A549 (cell line): Measurements from ENCODE around the gene PDGFC. TPM values are rescaled to one million over a fixed set of nuclear protein-coding genes. Genes with fewer than 3 reads are reported as not detected.

Experiments
- ATAC-seq, 2 experiments: fragments of 200-7000 bp in 1 of 2; fragments of >200 bp in 1 of 2; cut with Nextera tagmentation in 1 of 2; cut with Tn5 transposase in 1 of 2; 3 replicates each; pipeline versions ENCODE4 v1.8.0 to v1.9.1; 2018 to 2020; ENCODE audit warnings: mild to moderate bottlenecking in 1 of 2, moderate library complexity in 1 of 2
- CTCF ChIA-PET: fragments of 300-600 bp; sonication (Branson Sonifier 250); formaldehyde crosslinking; extraction: SDS; loops from one replicate; lab custom pipeline; 2021; ENCODE audit warnings: antibody characterized with exemption, inconsistent platforms; lab: Yijun Ruan, JAX
- POLR2A ChIA-PET: fragments of 350-600 bp; formaldehyde crosslinking; extraction: SDS; loops from one replicate; lab custom pipeline; 2021; ENCODE audit warnings: antibody characterized with exemption, inconsistent platforms; lab: Yijun Ruan, JAX
- DNase-seq, 2 experiments: peaks; one replicate each; pipeline versions ENCODE4 v3.0.0 to v3.0.0-alpha.2; 2011 to 2016; ENCODE audit warnings: low read depth in 1 of 2, low spot score in 1 of 2
- FAIRE-seq: peaks from 2 replicates; lab custom pipeline; 2011; peaks lifted over from hg19 to GRCh38; lab: Jason Lieb, UNC
- H3K27ac ChIP-seq, 2 experiments: fragments of >200 bp; sonication (Bioruptor Twin); formaldehyde crosslinking; 3 replicates each; pipeline ENCODE4 v1.5.1; 2016 to 2017
- H3K4me1 ChIP-seq: fragments of >200 bp; sonication (Bioruptor Twin); formaldehyde crosslinking; 3 replicates; pipeline ENCODE4 v1.6.1; 2016
- H3K4me2 ChIP-seq: fragments of >200 bp; sonication (Bioruptor Twin); formaldehyde crosslinking; 3 replicates; pipeline ENCODE4 v1.6.1; 2016
- H3K4me3 ChIP-seq: fragments of >200 bp; sonication (Bioruptor Twin); formaldehyde crosslinking; 3 replicates; pipeline ENCODE4 v1.5.1; 2016
- H3K9me3 ChIP-seq: fragments of >200 bp; sonication (Bioruptor Twin); formaldehyde crosslinking; 3 replicates; pipeline ENCODE4 v1.6.1; 2016
- BHLHE40 ChIP-seq: IDR thresholded peaks from 2 replicates; pipeline ENCODE4 v1.6.1; 2012; ENCODE audit warnings: low read depth, low read length, inconsistent platforms
- CBX2 ChIP-seq: fragments of 200-600 bp; sonication (generic); IDR thresholded peaks from 2 replicates; pipeline ENCODE4 v1.6.1; 2016; ENCODE audit warnings: low read depth, mild to moderate bottlenecking, borderline replicate concordance
- CBX8 ChIP-seq: fragments of 200-600 bp; sonication (generic); IDR thresholded peaks from 2 replicates; pipeline ENCODE4 v1.6.1; 2016
- EHF ChIP-seq: fragments of 250-450 bp; sonication (Bioruptor Pico); IDR thresholded peaks from 2 replicates; pipeline ENCODE4 v1.5.0; 2020; ENCODE audit warnings: mild to moderate bottlenecking
- EHMT2 ChIP-seq: fragments of 200-600 bp; sonication (generic); IDR thresholded peaks from 2 replicates; pipeline ENCODE4 v1.6.1; 2016; ENCODE audit warnings: antibody characterized with exemption, low read depth, mild to moderate bottlenecking, moderate library complexity
- EP300 ChIP-seq, 2 experiments: fragments of >200 bp; sonication (Bioruptor Twin); formaldehyde crosslinking; IDR thresholded peaks; 2 replicates in 1 of 2; 3 replicates in 1 of 2; pipeline ENCODE4 v1.6.1; 2016 to 2017
- FOSB ChIP-seq: fragments of 250-450 bp; sonication (Bioruptor Pico); IDR thresholded peaks from 2 replicates; pipeline ENCODE4 v1.5.0; 2020; ENCODE audit warnings: mild to moderate bottlenecking, moderate library complexity
- FOSL2 ChIP-seq, 2 experiments: fragments of 450-650 bp in 1 of 2; fragments of >200 bp in 1 of 2; sonication (Bioruptor Twin) in 1 of 2; formaldehyde crosslinking; IDR thresholded peaks; 2 replicates each; pipeline versions ENCODE4 v1.5.0 to v1.6.1; 2016 to 2020; ENCODE audit warnings: mild to moderate bottlenecking in 1 of 2, moderate library complexity in 1 of 2
- GATA3 ChIP-seq: IDR thresholded peaks from 2 replicates; pipeline ENCODE4 v1.6.1; 2012; ENCODE audit warnings: borderline replicate concordance
- HDAC2 ChIP-seq: fragments of 200-600 bp; sonication (generic); IDR thresholded peaks from 2 replicates; pipeline ENCODE4 v1.6.1; 2016
- HOXA7 ChIP-seq: fragments of 250-450 bp; sonication (Bioruptor Pico); IDR thresholded peaks from 2 replicates; pipeline ENCODE4 v1.5.0; 2020; ENCODE audit warnings: mild to moderate bottlenecking, moderate library complexity
- HOXB13 ChIP-seq: fragments of 250-450 bp; sonication (Bioruptor Pico); IDR thresholded peaks from 2 replicates; pipeline ENCODE4 v1.5.0; 2020; ENCODE audit warnings: low read depth, mild to moderate bottlenecking, moderate library complexity
- HOXB5 ChIP-seq: fragments of 250-450 bp; sonication (Bioruptor Pico); IDR thresholded peaks from 2 replicates; pipeline ENCODE4 v1.5.0; 2020; ENCODE audit warnings: mild to moderate bottlenecking, moderate library complexity
- KDM1A ChIP-seq: fragments of 200-600 bp; sonication (generic); IDR thresholded peaks from 2 replicates; pipeline ENCODE4 v1.6.1; 2016; ENCODE audit warnings: low read depth, mild to moderate bottlenecking
- KDM5A ChIP-seq: fragments of 200-600 bp; sonication (generic); IDR thresholded peaks from 2 replicates; pipeline ENCODE4 v1.6.1; 2016; ENCODE audit warnings: antibody characterized with exemption, mild to moderate bottlenecking
- NPAS2 ChIP-seq: fragments of 250-450 bp; sonication (Bioruptor Pico); IDR thresholded peaks from 2 replicates; pipeline ENCODE4 v1.8.0; 2022; ENCODE audit warnings: mild to moderate bottlenecking, moderate library complexity, borderline replicate concordance
- PHF8 ChIP-seq: fragments of 200-600 bp; sonication (generic); IDR thresholded peaks from 2 replicates; pipeline ENCODE4 v1.6.1; 2016; ENCODE audit warnings: low read depth, mild to moderate bottlenecking, antibody characterized with exemption, moderate library complexity, borderline replicate concordance
- RARB ChIP-seq: fragments of 250-450 bp; sonication (Bioruptor Pico); IDR thresholded peaks from 2 replicates; pipeline ENCODE4 v1.8.0; 2021; ENCODE audit warnings: mild to moderate bottlenecking, moderate library complexity
- RCOR1 ChIP-seq: fragments of 150-350 bp; IDR thresholded peaks from 2 replicates; pipeline ENCODE4 v1.6.1; 2014; ENCODE audit warnings: antibody characterized with exemption, low read length, low read depth
- RNF2 ChIP-seq: fragments of 200-600 bp; sonication (generic); IDR thresholded peaks from 2 replicates; pipeline ENCODE4 v1.6.1; 2016; ENCODE audit warnings: low read depth, mild to moderate bottlenecking, antibody characterized with exemption, moderate library complexity, borderline replicate concordance
- SMC3 ChIP-seq: fragments of >200 bp; sonication (Bioruptor Twin); formaldehyde crosslinking; IDR thresholded peaks from 3 replicates; pipeline ENCODE4 v1.6.1; 2018; ENCODE audit warnings: inconsistent platforms
- SREBF2 ChIP-seq: fragments of 450-650 bp; IDR thresholded peaks from 2 replicates; pipeline ENCODE4 v1.6.1; 2014; ENCODE audit warnings: mild to moderate bottlenecking, moderate library complexity
- TFCP2L1 ChIP-seq: fragments of 250-450 bp; sonication (Bioruptor Pico); IDR thresholded peaks from 2 replicates; pipeline ENCODE4 v1.5.0; 2021; ENCODE audit warnings: mild to moderate bottlenecking
- ZC3H11A ChIP-seq: fragments of 450-650 bp; IDR thresholded peaks from 2 replicates; pipeline ENCODE4 v1.6.1; 2014; ENCODE audit warnings: antibody characterized with exemption, mild to moderate bottlenecking
- ZFP36 ChIP-seq: fragments of 450-650 bp; IDR thresholded peaks from 2 replicates; pipeline ENCODE4 v1.6.1; 2014; ENCODE audit warnings: borderline replicate concordance; ENCODE audit not compliant: partially characterized antibody
- ZSCAN20 ChIP-seq: fragments of 250-450 bp; sonication (Bioruptor Pico); IDR thresholded peaks from 2 replicates; pipeline ENCODE4 v1.8.0; 2022; ENCODE audit warnings: mild to moderate bottlenecking, moderate library complexity
- WGBS: methylation state at CpG from one replicate; pipeline ENCODE4 v1.1.6; 2017; ENCODE audit errors: missing lambda C conversion rate; 5-methylcytosine and 5-hydroxymethylcytosine counted together
- polyA plus RNA-seq, 4 experiments: library from polyadenylated mRNA; depleted of rRNA in 3 of 4; stranded (reverse); fragments of >200 nt; fragmentation: RNase III in 1 of 4; extraction: RNeasy Plus Mini Kit Qiagen cat#74134 plus additional on column Dnase treatment in 1 of 4; gene quantifications; 2 replicates in 3 of 4; 3 replicates in 1 of 4; pipeline ENCODE4 v1.2.3, GENCODE V29; 2011 to 2017
- TF ChIP-seq, protein P1 (sequence below): fragments of >200 bp; sonication (Bioruptor Twin); formaldehyde crosslinking; IDR thresholded peaks from 3 replicates; pipeline ENCODE4 v1.6.1; 2016
- TF ChIP-seq, protein P2 (sequence below): IDR thresholded peaks from 2 replicates; pipeline ENCODE4 v1.6.1; 2012
- TF ChIP-seq, protein P3 (sequence below): IDR thresholded peaks from 2 replicates; pipeline ENCODE4 v1.6.1; 2012
- TF ChIP-seq, protein P4 (sequence below): fragments of 150-350 bp; IDR thresholded peaks from 2 replicates; pipeline ENCODE4 v1.6.1; 2014; ENCODE audit warnings: low read depth, mild to moderate bottlenecking, low read length
- TF ChIP-seq, protein P5 (sequence below): fragments of >200 bp; sonication (Bioruptor Twin); formaldehyde crosslinking; IDR thresholded peaks from 3 replicates; pipeline ENCODE4 v1.5.1; 2016

The PDGFC gene
- polyA plus RNA-seq, 2 of the 4 experiments (the other 2 are of a cell fraction): 3.5 to 4.1 TPM

DNA sequence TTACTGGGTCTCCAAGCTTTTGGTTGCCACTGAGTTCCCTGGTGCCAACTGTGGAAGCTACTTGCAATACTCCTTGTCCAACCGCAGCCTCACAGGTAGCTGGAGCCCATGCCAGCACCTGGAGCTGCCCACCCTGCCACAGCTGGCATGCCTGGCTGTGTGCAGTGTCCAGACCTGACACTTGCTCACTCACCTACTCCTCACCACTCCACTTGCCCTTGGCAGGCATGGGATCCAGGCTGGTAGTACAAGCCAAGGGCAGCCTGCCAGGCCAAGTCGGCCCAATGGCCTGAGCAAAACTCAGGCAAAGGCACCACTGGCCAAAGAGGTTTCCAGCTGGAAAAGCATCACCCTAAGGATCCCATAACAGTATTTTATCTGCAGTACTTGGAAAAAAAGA lies 246.3 kb downstream of the PDGFC start:
- ChIA-PET POLR2A (no interaction called here), CTCF (no interaction called here)
- Histone ChIP-seq H3K4me3 (no peak overlapping the region), H3K27ac (no peak overlapping the region), H3K4me2 (no peak overlapping the region), H3K4me1 (no peaks in the 10 kb centered on the region), H3K9me3 (no peaks in the 10 kb centered on the region)
- no peak for FAIRE-seq
- no peak for TF ChIP-seq EHF (CRISPR knock-in tag)
- no peak for TF ChIP-seq EHMT2
- no peak for TF ChIP-seq HOXB13 (CRISPR knock-in tag)
- TF ChIP-seq ZSCAN20 (CRISPR knock-in tag): no peak
- no peak for TF ChIP-seq KDM5A
- no peak for TF ChIP-seq PHF8
- TF ChIP-seq EP300 (IDR thresholded peaks at IDR 0.05): no peak
- no peak for TF ChIP-seq SREBF2
- TF ChIP-seq BHLHE40: no peak
- TF ChIP-seq CBX2: no peak
- no peak for TF ChIP-seq FOSB
- TF ChIP-seq FOSL2 (IDR thresholded peaks at IDR 0.05): no peak
- no peak for TF ChIP-seq FOSL2 (CRISPR knock-in tag; IDR thresholded peaks at IDR 0.05)
- TF ChIP-seq HOXB5 (CRISPR knock-in tag): no peak
- TF ChIP-seq, protein P1, sequence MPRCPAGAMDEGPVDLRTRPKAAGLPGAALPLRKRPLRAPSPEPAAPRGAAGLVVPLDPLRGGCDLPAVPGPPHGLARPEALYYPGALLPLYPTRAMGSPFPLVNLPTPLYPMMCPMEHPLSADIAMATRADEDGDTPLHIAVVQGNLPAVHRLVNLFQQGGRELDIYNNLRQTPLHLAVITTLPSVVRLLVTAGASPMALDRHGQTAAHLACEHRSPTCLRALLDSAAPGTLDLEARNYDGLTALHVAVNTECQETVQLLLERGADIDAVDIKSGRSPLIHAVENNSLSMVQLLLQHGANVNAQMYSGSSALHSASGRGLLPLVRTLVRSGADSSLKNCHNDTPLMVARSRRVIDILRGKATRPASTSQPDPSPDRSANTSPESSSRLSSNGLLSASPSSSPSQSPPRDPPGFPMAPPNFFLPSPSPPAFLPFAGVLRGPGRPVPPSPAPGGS: no peak
- no peak for TF ChIP-seq RNF2
- no peak for TF ChIP-seq ZC3H11A
- TF ChIP-seq RCOR1: no peak
- TF ChIP-seq ZFP36: no peak
- no peak for TF ChIP-seq CBX8
- ATAC-seq: no peak
- 32% methylated on average over 2 of the region's 2 CpGs for WGBS
- DNase-seq: no peak

DNA sequence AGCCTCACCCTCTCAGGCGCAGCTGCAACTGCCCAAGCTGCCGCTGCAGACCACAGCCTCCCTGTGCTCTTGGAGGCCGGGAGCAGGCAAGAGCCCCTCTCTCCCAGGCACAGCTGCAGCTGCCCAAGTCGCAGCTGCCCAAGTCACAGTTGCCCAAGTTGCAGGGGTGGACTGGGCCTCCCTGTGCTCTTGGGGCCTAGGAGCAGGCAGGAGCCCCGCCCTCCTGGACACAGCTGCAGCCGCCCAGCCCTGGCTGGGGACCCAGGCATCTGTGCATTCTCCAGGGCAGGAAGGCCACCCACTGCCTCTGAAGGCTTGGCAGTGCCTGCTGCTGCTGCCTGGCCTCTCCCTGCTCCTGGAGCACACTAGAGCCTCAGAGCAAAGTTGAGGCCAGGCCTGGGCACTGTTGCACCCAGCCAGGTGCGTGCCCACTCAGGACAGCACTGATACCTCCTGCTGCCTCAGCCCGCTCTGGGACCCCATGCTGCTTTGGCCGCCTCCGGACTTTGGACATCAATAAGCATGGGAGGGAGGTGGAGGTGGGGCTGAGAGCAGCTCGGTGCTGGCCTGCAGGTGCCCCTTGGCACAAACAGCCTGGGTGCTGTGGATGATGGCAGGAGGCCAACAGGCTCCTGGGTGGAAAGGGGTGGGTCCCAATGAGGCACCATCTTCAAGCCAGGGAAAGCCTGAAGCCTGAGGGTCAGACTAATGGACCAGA lies 247.5 kb downstream of the PDGFC start:
- Histone ChIP-seq H3K4me3 (no peak overlapping the region), H3K4me2 (no peak overlapping the region), H3K9me3 (no peaks in the 10 kb centered on the region), H3K4me1 (no peaks in the 10 kb centered on the region), H3K27ac (no peak overlapping the region)
- no peak for ATAC-seq
- WGBS: no CpG with 5 or more reads among the region's 11 CpGs
- CTCF ChIA-PET: no interaction called here
- POLR2A ChIA-PET: no interaction called here
- no peak for DNase-seq
- TF ChIP-seq KDM1A: no peak
- TF ChIP-seq, protein P2, sequence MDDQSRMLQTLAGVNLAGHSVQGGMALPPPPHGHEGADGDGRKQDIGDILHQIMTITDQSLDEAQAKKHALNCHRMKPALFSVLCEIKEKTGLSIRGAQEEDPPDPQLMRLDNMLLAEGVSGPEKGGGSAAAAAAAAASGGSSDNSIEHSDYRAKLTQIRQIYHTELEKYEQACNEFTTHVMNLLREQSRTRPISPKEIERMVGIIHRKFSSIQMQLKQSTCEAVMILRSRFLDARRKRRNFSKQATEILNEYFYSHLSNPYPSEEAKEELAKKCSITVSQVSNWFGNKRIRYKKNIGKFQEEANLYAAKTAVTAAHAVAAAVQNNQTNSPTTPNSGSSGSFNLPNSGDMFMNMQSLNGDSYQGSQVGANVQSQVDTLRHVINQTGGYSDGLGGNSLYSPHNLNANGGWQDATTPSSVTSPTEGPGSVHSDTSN: no peak
- no peak for TF ChIP-seq RARB (CRISPR knock-in tag)
- no peak for TF ChIP-seq ZFP36
- TF ChIP-seq TFCP2L1: no peak
- no peak for TF ChIP-seq GATA3
- TF ChIP-seq, protein P3, sequence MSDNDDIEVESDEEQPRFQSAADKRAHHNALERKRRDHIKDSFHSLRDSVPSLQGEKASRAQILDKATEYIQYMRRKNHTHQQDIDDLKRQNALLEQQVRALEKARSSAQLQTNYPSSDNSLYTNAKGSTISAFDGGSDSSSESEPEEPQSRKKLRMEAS: no peak
- no peak for TF ChIP-seq HDAC2
- TF ChIP-seq, protein P4, sequence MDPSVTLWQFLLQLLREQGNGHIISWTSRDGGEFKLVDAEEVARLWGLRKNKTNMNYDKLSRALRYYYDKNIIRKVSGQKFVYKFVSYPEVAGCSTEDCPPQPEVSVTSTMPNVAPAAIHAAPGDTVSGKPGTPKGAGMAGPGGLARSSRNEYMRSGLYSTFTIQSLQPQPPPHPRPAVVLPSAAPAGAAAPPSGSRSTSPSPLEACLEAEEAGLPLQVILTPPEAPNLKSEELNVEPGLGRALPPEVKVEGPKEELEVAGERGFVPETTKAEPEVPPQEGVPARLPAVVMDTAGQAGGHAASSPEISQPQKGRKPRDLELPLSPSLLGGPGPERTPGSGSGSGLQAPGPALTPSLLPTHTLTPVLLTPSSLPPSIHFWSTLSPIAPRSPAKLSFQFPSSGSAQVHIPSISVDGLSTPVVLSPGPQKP: no peak
- no peak for TF ChIP-seq SMC3
- TF ChIP-seq HOXA7: no peak
- TF ChIP-seq, protein P5, sequence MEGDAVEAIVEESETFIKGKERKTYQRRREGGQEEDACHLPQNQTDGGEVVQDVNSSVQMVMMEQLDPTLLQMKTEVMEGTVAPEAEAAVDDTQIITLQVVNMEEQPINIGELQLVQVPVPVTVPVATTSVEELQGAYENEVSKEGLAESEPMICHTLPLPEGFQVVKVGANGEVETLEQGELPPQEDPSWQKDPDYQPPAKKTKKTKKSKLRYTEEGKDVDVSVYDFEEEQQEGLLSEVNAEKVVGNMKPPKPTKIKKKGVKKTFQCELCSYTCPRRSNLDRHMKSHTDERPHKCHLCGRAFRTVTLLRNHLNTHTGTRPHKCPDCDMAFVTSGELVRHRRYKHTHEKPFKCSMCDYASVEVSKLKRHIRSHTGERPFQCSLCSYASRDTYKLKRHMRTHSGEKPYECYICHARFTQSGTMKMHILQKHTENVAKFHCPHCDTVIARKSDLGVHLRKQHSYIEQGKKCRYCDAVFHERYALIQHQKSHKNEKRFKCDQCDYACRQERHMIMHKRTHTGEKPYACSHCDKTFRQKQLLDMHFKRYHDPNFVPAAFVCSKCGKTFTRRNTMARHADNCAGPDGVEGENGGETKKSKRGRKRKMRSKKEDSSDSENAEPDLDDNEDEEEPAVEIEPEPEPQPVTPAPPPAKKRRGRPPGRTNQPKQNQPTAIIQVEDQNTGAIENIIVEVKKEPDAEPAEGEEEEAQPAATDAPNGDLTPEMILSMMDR: no peak
- TF ChIP-seq, protein P1: no peak
- no peak for TF ChIP-seq EHMT2
- TF ChIP-seq NPAS2: no peak
- TF ChIP-seq RNF2: no peak
- FAIRE-seq: no peak
